ENCODE data around the gene POLR3H. TPM values are rescaled to one million over a fixed set of nuclear protein-coding genes. Genes with fewer than 3 reads are reported as not detected.
A peak's percentile ranks its signal among the peaks of the same experiment; 100 is the strongest.

POLR3H gene
- polyA plus RNA-seq, 1 experiment = 36.3 TPM

GRCh38 chr22:41542224-41542623, 2.0 kb downstream of the POLR3H start:
- no peak for DNase-seq (ENCODE audit: low read depth, low spot score)
- Histone ChIP-seq H3K27ac (ENCODE audit: low read depth, low read length) (no peak overlapping the region), H3K9me3 (ENCODE audit: control insufficient read depth, insufficient read depth, low read length) (no peaks in the 10 kb centered on the region; the same call in 1 of the 2 replicates), H3K4me3 (ENCODE audit: low read depth, low read length) (peak overlapping the region; percentile 2; the same call in 1 of the 2 replicates), H3K27me3 (ENCODE audit: control insufficient read depth, insufficient read depth, low read length) (no peaks in the 10 kb centered on the region)
- ChIA-PET POLR2A (interaction anchor here (0.9 kb wide), 1 partner anchor 161 kb away, joined by 5 read pairs; the partner anchor contains the start of gene TEF), CTCF (interaction anchor here (1.5 to 3.7 kb wide), 4 partner anchors 10 to 48 kb away, joined by 5 to 16 read pairs (median 14); partner anchors contain the start of gene PMM1)
- TF ChIP-seq CTCF (IDR thresholded peaks at IDR 0.05; ENCODE audit: low read depth, low read length) = no peak

GRCh38 chr22:41541484-41541883, 2.8 kb downstream of the POLR3H start:
- H3K27ac ChIP-seq (ENCODE audit: low read depth, low read length) = no peak overlapping the region
- ChIA-PET POLR2A (interaction anchor here (0.9 to 1.0 kb wide), 2 partner anchors 48 to 160 kb away, joined by 3 to 5 read pairs; partner anchors contain the start of genes PMM1 and TEF), CTCF (interaction anchor here (1.2 to 3.7 kb wide), 3 partner anchors 9 to 138 kb away, joined by 5 to 16 read pairs (median 16); no protein-coding TSS in a partner anchor)
- no peaks in the 10 kb centered on the region for H3K27me3 ChIP-seq (ENCODE audit: control insufficient read depth, insufficient read depth, low read length)
- 0 out of 2 replicates have a peak overlapping the region, but pooled peaks have one; percentile 1 for H3K4me3 ChIP-seq (ENCODE audit: low read depth, low read length)
- no peak for DNase-seq (ENCODE audit: low read depth, low spot score)
- TF ChIP-seq CTCF (IDR thresholded peaks at IDR 0.05; ENCODE audit: low read depth, low read length) = no peak
- H3K9me3 ChIP-seq (ENCODE audit: control insufficient read depth, insufficient read depth, low read length) = no peaks in the 10 kb centered on the region; the same call in 1 of the 2 replicates

GRCh38 chr22:41540365-41540764, 3.9 kb downstream of the POLR3H start:
- CTCF ChIA-PET = no interaction called here

GRCh38 chr22:41540006-41540315, 4.3 kb downstream of the POLR3H start:
- POLR2A ChIA-PET = no interaction called here
- no peaks in the 10 kb centered on the region; the same call in 1 of the 2 replicates for H3K9me3 ChIP-seq (ENCODE audit: control insufficient read depth, insufficient read depth, low read length)
- no peak overlapping the region for H3K27ac ChIP-seq (ENCODE audit: low read depth, low read length)
- H3K27me3 ChIP-seq (ENCODE audit: control insufficient read depth, insufficient read depth, low read length) = no peaks in the 10 kb centered on the region
- no peak for TF ChIP-seq CTCF (IDR thresholded peaks at IDR 0.05; ENCODE audit: low read depth, low read length)
- no peak overlapping the region for H3K4me3 ChIP-seq (ENCODE audit: low read depth, low read length)
- CTCF ChIA-PET = no interaction called here
- DNase-seq (ENCODE audit: low read depth, low spot score) = no peak

More at GRCh38 chr22:41540365-41540764, 3.9 kb downstream of the POLR3H start:
- TF ChIP-seq CTCF (IDR thresholded peaks at IDR 0.05; ENCODE audit: low read depth, low read length) = no peak
- Histone ChIP-seq H3K9me3 (ENCODE audit: control insufficient read depth, insufficient read depth, low read length) (no peaks in the 10 kb centered on the region; the same call in 1 of the 2 replicates), H3K27me3 (ENCODE audit: control insufficient read depth, insufficient read depth, low read length) (no peaks in the 10 kb centered on the region), H3K27ac (ENCODE audit: low read depth, low read length) (no peak overlapping the region), H3K4me3 (ENCODE audit: low read depth, low read length) (no peak overlapping the region)
- POLR2A ChIA-PET = no interaction called here
- DNase-seq (ENCODE audit: low read depth, low spot score) = no peak

- ChIA-PET POLR2A (no interaction called here), CTCF (interaction anchor here (0.7 kb wide), 1 partner anchor 17 kb away, joined by 3 read pairs; no protein-coding TSS in a partner anchor)
- no peak for TF ChIP-seq CTCF (IDR thresholded peaks at IDR 0.05; ENCODE audit: low read depth, low read length)
- Histone ChIP-seq H3K9me3 (ENCODE audit: control insufficient read depth, insufficient read depth, low read length) (no peaks in the 10 kb centered on the region; the same call in 1 of the 2 replicates), H3K27me3 (ENCODE audit: control insufficient read depth, insufficient read depth, low read length) (no peaks in the 10 kb centered on the region), H3K4me3 (ENCODE audit: low read depth, low read length) (no peak overlapping the region), H3K27ac (ENCODE audit: low read depth, low read length) (no peak overlapping the region)
- DNase-seq (ENCODE audit: low read depth, low spot score) = no peak
These were observed 4.9 kb downstream of the POLR3H start for GRCh38 chr22:41539146-41540005.

Measured in AG04450 (cell line).